Smooth muscle cell (in vitro differentiated cells): ENCODE measurements around the gene COL4A1. TPM values are rescaled to one million over a fixed set of nuclear protein-coding genes. Genes with fewer than 3 reads are reported as not detected.
A peak's percentile ranks its signal among the peaks of the same experiment; 100 is the strongest.

Source experiments
- DNase-seq: peaks from one replicate; lab custom pipeline; 2025; ENCODE audit not compliant: unreplicated experiment; lab: John Stamatoyannopoulos, UW
- H2AFZ ChIP-seq: fragments of 200-600 bp; sonication (generic); 2 replicates; pipeline ENCODE4 v1.6.0; 2016; ENCODE audit warnings: antibody characterized with exemption, low read depth, mild to moderate bottlenecking
- H3F3A ChIP-seq: fragments of 200-600 bp; sonication (generic); 2 replicates; pipeline ENCODE4 v1.6.0; 2017; ENCODE audit warnings: antibody characterized with exemption, low read depth
- H3K27ac ChIP-seq: fragments of 200-600 bp; sonication (generic); 2 replicates; pipeline ENCODE4 v1.5.1; 2016; ENCODE audit warnings: low read depth, mild to moderate bottlenecking
- H3K27me3 ChIP-seq: fragments of 200-600 bp; sonication (generic); 2 replicates; pipeline ENCODE4 v1.6.1; 2016; ENCODE audit warnings: low read depth, mild to moderate bottlenecking
- H3K36me3 ChIP-seq: fragments of 200-600 bp; sonication (generic); 2 replicates; pipeline ENCODE4 v1.5.1; 2016; ENCODE audit warnings: low read depth
- H3K4me1 ChIP-seq: fragments of 200-600 bp; sonication (generic); 2 replicates; pipeline ENCODE4 v1.5.1; 2016; ENCODE audit warnings: low read depth
- H3K4me2 ChIP-seq: fragments of 200-600 bp; sonication (generic); 2 replicates; pipeline ENCODE4 v1.6.0; 2016; ENCODE audit warnings: mild to moderate bottlenecking
- H3K4me3 ChIP-seq: fragments of 200-600 bp; sonication (generic); 2 replicates; pipeline ENCODE4 v1.5.1; 2016; ENCODE audit warnings: mild to moderate bottlenecking
- H3K79me2 ChIP-seq: fragments of 200-600 bp; sonication (generic); 2 replicates; pipeline ENCODE4 v1.6.0; 2016; ENCODE audit warnings: low read depth, mild to moderate bottlenecking
- H3K9ac ChIP-seq: fragments of 200-600 bp; sonication (generic); 2 replicates; pipeline ENCODE4 v1.6.0; 2016; ENCODE audit warnings: low read depth
- H3K9me3 ChIP-seq: fragments of 200-600 bp; sonication (generic); replicated peaks from 2 replicates; pipeline ENCODE4 v1.5.1; 2016; ENCODE audit warnings: low read depth
- H4K20me1 ChIP-seq: fragments of 200-600 bp; sonication (generic); 2 replicates; pipeline ENCODE4 v1.6.0; 2016; ENCODE audit warnings: low read depth
- CTCF ChIP-seq: fragments of 200-600 bp; sonication (generic); IDR thresholded peaks from 2 replicates; pipeline ENCODE4 v1.5.1; 2017; ENCODE audit warnings: borderline replicate concordance, mild to moderate bottlenecking, antibody characterized with exemption; ENCODE audit not compliant: insufficient read depth, poor library complexity, severe bottlenecking
- WGBS: methylation state at CpG from one replicate; pipeline ENCODE4 v1.1.7; 2016; ENCODE audit warnings: low lambda C conversion rate; 5-methylcytosine and 5-hydroxymethylcytosine counted together
- polyA plus RNA-seq: library from polyadenylated mRNA; unstranded; fragments of >200 nt; fragmentation: Nextera tagmentation; extraction: Ambion mirVana; gene quantifications from 2 replicates; pipeline ENCODE4 v1.2.1, GENCODE V29; 2016
- total RNA-seq: library from RNA; depleted of rRNA; stranded (reverse); fragments of >200 nt; gene quantifications from 2 replicates; pipeline ENCODE4 v1.2.3, GENCODE V29; 2014

The COL4A1 gene
- total and polyA plus RNA-seq, 2 experiments from 2014 or later = 2,409 to 4,372 TPM

- 57% methylated on average over 10 of the region's 10 CpGs for WGBS
- Histone ChIP-seq H2AFZ (no peak overlapping the region), H3K9ac (no peak overlapping the region)
Measured at GRCh38 chr13:110250258-110250891, 56.6 kb downstream of the COL4A1 start.

GRCh38 chr13:110249326-110249725, 57.6 kb downstream of the COL4A1 start:
- Histone ChIP-seq H3K79me2 (peaks cover 70% of the 10 kb centered on the region), H3K9ac (no peak overlapping the region), H3K27me3 (no peaks in the 10 kb centered on the region), H3K4me1 (peaks cover 4% of the 10 kb centered on the region), H3F3A (peaks cover 70% of the 10 kb centered on the region), H3K4me3 (no peak overlapping the region), H3K9me3 (no peaks in the 10 kb centered on the region), H3K36me3 (no peaks in the 10 kb centered on the region), H3K4me2 (peak overlapping the region; percentile 42), H4K20me1 (peaks cover 76% of the 10 kb centered on the region), H3K27ac (peak overlapping the region; percentile 72), H2AFZ (no peak overlapping the region)
- no peak for TF ChIP-seq CTCF
- no peak for DNase-seq
- WGBS = 78% methylated on average over 13 of the region's 13 CpGs

More at GRCh38 chr13:110250258-110250891, 56.6 kb downstream of the COL4A1 start:
- Histone ChIP-seq H3K36me3 (no peaks in the 10 kb centered on the region), H3K27me3 (no peaks in the 10 kb centered on the region), H3K79me2 (peaks cover 69% of the 10 kb centered on the region), H4K20me1 (peaks cover 75% of the 10 kb centered on the region), H3K4me2 (peak overlapping the region; percentile 42), H3F3A (peaks cover 69% of the 10 kb centered on the region), H3K4me3 (no peak overlapping the region), H3K4me1 (peaks cover 4% of the 10 kb centered on the region), H3K9me3 (no peaks in the 10 kb centered on the region), H3K27ac (peak overlapping the region; percentile 72)
- no peak for TF ChIP-seq CTCF
- no peak for DNase-seq

GRCh38 chr13:110248449-110249143, 58.4 kb downstream of the COL4A1 start:
- H3K36me3 ChIP-seq = no peaks in the 10 kb centered on the region
- H3K4me2 ChIP-seq = peak overlapping the region; percentile 42
- no peak overlapping the region for H3K4me3 ChIP-seq
- 92% methylated on average over 27 of the region's 27 CpGs for WGBS
- no peak overlapping the region for H2AFZ ChIP-seq
- H3K9ac ChIP-seq = no peak overlapping the region
- H3K4me1 ChIP-seq = peaks cover 8% of the 10 kb centered on the region
- H3F3A ChIP-seq = peaks cover 70% of the 10 kb centered on the region
- H4K20me1 ChIP-seq = peaks cover 76% of the 10 kb centered on the region
- no peak for TF ChIP-seq CTCF
- H3K27ac ChIP-seq = peak overlapping the region; percentile 72
- peaks cover 72% of the 10 kb centered on the region for H3K79me2 ChIP-seq
- DNase-seq = no peak
- no peaks in the 10 kb centered on the region for H3K27me3 ChIP-seq
- no peaks in the 10 kb centered on the region for H3K9me3 ChIP-seq
